A673 (cell line): ENCODE results near the gene ABI3. TPM values are rescaled to one million over a fixed set of nuclear protein-coding genes. Genes with fewer than 3 reads are reported as not detected.

Experiments
- BruUV-seq: library from RNA; stranded (reverse); fragments of 400-500 nt; replicated peaks from 2 replicates; lab custom pipeline; 2021; lab: Mats Ljungman, UMichigan
- CTCF ChIA-PET: fragments of 300-600 bp; sonication (Branson Sonifier 250); formaldehyde crosslinking; loops from one replicate; lab custom pipeline; 2022; ENCODE audit warnings: antibody characterized with exemption; lab: Charles Lee
- POLR2A ChIA-PET: fragments of 300-600 bp; sonication (Branson Sonifier 250); formaldehyde crosslinking; loops from one replicate; lab custom pipeline; 2022; ENCODE audit warnings: antibody characterized with exemption; ENCODE audit not compliant: low non-redundant PET; lab: Charles Lee
- DNase-seq: peaks from one replicate; pipeline ENCODE4 v3.0.0-alpha.2; 2015; ENCODE audit warnings: low spot score
- H3K27ac ChIP-seq: fragments of 200-600 bp; sonication (generic); 2 replicates; pipeline ENCODE4 v1.5.1; 2016; ENCODE audit warnings: mixed run types, low read depth, mild to moderate bottlenecking, mixed read lengths, antibody characterized with exemption, low read length; ENCODE audit not compliant: poor library complexity, severe bottlenecking
- H3K27me3 ChIP-seq: fragments of 200-600 bp; sonication (generic); replicated peaks from 2 replicates; pipeline ENCODE4 v1.6.1; 2017; ENCODE audit warnings: mixed run types, low read depth, mild to moderate bottlenecking, mixed read lengths, antibody characterized with exemption, low read length; ENCODE audit not compliant: insufficient read depth, poor library complexity
- H3K36me3 ChIP-seq: fragments of 200-600 bp; sonication (generic); 2 replicates; pipeline ENCODE4 v1.6.1; 2016; ENCODE audit warnings: mixed run types, mild to moderate bottlenecking, mixed read lengths, antibody characterized with exemption, low read length; ENCODE audit not compliant: insufficient read depth, poor library complexity, severe bottlenecking
- H3K4me1 ChIP-seq: fragments of 200-600 bp; sonication (generic); 2 replicates; pipeline ENCODE4 v1.6.1; 2017; ENCODE audit warnings: mixed run types, mild to moderate bottlenecking, mixed read lengths, antibody characterized with exemption, low read length; ENCODE audit not compliant: insufficient read depth, poor library complexity, severe bottlenecking
- H3K4me3 ChIP-seq: fragments of 200-600 bp; sonication (generic); 2 replicates; pipeline ENCODE4 v1.5.1; 2016; ENCODE audit warnings: low read depth, mixed run types, mild to moderate bottlenecking, mixed read lengths, low read length; ENCODE audit not compliant: poor library complexity, severe bottlenecking
- H3K9me3 ChIP-seq: fragments of 200-600 bp; sonication (generic); 2 replicates; pipeline ENCODE4 v1.6.1; 2016; ENCODE audit warnings: mixed run types, low read depth, mild to moderate bottlenecking, mixed read lengths, antibody characterized with exemption, low read length; ENCODE audit not compliant: poor library complexity, severe bottlenecking
- EZH2 ChIP-seq: fragments of 200-600 bp; sonication (generic); IDR thresholded peaks from 2 replicates; pipeline ENCODE4 v1.6.1; 2017; ENCODE audit warnings: borderline replicate concordance, low read depth, mild to moderate bottlenecking, mixed read lengths, antibody characterized with exemption, low read length; ENCODE audit not compliant: poor library complexity, severe bottlenecking
- intact Hi-C: fragments of 100-400 bp; cut with micrococcal nuclease; formaldehyde crosslinking; loops from one replicate; pipeline ENCODE4 v1.10.0; 2022; ENCODE audit not compliant: unreplicated experiment
- total RNA-seq: library from RNA; stranded (reverse); gene quantifications from 2 replicates; pipeline ENCODE4 v1.2.3, GENCODE V29; 2021
- TF ChIP-seq, protein P1 (sequence below): fragments of 300-800, 200-600 bp; sonication (generic); conservative IDR thresholded peaks from 2 replicates; pipeline ENCODE4 v1.5.1; 2017; ENCODE audit warnings: low read depth, mild to moderate bottlenecking, antibody characterized with exemption, low read length, moderate library complexity, mixed read lengths

The ABI3 gene
- total RNA-seq, 1 experiment from 2014 or later, result 9.7 TPM

DNA sequence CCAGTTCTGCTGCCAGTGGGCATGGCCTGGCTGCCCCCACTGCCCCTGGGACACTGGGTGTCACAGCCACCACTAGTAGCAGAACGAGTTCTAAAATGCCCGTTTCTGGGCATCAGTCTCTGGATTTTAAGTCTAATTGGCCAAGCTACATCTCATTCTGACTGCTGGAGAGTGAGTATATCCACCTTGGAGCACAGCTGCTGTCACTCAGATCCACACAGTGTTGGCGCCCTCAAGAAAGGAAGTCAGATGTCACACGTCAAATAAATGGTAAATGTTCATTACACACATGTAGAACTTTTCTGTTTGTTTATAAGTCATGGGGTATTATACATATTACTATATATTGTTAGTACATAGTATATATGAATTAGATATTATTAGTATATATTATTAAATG is 19.6 kb upstream of the ABI3 start:
- BruUV-seq, result no TSS peak
- ChIA-PET POLR2A (no interaction called here), CTCF (no interaction called here)
- peak; percentile 18 for DNase-seq
- intact Hi-C loops, result loop anchor here (5.0 to 10.0 kb wide), 2 partner anchors 36 to 286 kb away; partner anchors contain the start of gene UBE2Z
- Histone ChIP-seq H3K4me1 (peaks cover 11% of the 10 kb centered on the region), H3K36me3 (no peaks in the 10 kb centered on the region), H3K27me3 (no peaks in the 10 kb centered on the region), H3K4me3 (peak overlapping the region; percentile 82), H3K27ac (no peak overlapping the region), H3K9me3 (no peaks in the 10 kb centered on the region)
- TF ChIP-seq, protein P1, sequence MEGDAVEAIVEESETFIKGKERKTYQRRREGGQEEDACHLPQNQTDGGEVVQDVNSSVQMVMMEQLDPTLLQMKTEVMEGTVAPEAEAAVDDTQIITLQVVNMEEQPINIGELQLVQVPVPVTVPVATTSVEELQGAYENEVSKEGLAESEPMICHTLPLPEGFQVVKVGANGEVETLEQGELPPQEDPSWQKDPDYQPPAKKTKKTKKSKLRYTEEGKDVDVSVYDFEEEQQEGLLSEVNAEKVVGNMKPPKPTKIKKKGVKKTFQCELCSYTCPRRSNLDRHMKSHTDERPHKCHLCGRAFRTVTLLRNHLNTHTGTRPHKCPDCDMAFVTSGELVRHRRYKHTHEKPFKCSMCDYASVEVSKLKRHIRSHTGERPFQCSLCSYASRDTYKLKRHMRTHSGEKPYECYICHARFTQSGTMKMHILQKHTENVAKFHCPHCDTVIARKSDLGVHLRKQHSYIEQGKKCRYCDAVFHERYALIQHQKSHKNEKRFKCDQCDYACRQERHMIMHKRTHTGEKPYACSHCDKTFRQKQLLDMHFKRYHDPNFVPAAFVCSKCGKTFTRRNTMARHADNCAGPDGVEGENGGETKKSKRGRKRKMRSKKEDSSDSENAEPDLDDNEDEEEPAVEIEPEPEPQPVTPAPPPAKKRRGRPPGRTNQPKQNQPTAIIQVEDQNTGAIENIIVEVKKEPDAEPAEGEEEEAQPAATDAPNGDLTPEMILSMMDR, result no peak
- TF ChIP-seq EZH2, result no peak

DNA sequence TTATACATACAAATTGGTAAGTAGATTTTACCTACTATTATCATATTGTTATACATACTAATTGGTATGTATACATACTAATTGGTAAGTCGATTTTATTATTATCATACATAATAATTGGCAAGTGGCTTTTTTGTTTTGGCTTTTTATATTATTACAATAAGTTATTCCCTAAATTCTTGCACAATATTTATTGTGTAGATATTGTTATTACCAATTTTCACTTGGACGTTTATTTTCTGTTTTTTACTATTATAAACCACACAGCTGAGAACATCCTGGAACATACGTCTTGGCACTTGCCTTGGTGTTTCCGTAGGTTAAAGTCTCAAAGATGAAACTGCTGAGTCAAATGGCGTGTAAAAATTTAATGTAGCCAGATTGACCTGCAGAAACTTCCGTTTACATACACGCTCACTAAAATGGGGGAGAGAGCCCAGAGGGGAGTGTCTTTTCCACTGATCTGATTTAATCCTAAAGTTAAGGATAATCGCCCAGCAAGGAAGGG is 19.0 kb upstream of the ABI3 start:
- TF ChIP-seq, protein P1, result no peak
- TF ChIP-seq EZH2, result no peak
- Histone ChIP-seq H3K4me1 (peaks cover 11% of the 10 kb centered on the region), H3K36me3 (no peaks in the 10 kb centered on the region), H3K4me3 (peak overlapping the region; percentile 82), H3K27ac (peak overlapping the region; percentile 99), H3K9me3 (no peaks in the 10 kb centered on the region), H3K27me3 (no peaks in the 10 kb centered on the region)
- intact Hi-C loops, result loop anchor here (5.0 to 10.0 kb wide), 2 partner anchors 36 to 287 kb away; partner anchors contain the start of gene UBE2Z
- ChIA-PET CTCF (interaction anchor here (0.6 kb wide), 1 partner anchor 81 kb away, joined by 9 read pairs; no protein-coding TSS in a partner anchor), POLR2A (no interaction called here)
- no peak for DNase-seq
- no TSS peak for BruUV-seq

DNA sequence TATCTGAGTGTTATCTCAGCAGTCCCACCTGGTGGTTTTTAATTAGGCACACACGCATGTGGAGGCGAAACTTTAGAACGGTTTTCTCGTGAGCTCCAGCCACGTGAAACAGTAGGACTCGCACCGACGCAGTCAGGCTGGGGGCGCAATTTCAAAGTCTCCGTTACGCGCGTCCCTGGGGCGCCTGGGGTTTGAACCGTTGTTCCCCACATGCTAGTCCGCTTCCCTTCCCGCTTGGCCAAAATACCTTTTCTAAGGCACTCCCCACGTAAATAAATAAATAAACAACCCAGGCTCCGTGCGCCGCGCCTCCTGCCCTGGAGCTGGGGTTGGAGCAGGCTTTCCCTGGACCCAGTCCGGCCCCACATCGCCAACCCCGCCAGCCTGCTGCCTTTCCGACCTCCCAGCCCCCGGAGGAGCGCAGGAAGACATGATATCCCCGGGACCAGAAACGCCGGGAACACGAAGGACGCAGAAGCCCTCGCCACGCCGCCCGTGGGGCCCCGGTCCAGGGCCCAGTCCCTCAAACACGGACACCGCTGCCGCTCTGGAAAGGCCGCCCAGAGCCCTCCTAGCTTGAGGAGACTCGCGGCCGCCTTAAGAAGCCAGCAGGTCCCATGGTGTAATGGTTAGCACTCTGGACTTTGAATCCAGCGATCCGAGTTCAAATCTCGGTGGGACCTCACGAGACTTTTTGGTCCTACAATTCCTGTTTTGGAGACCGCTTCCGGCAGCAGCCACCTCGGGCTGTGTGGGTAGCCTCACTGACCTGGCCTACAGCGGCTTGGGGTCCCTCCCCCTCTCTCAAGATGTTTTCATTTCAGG is 18.4 kb upstream of the ABI3 start:
- H3K4me3 ChIP-seq, result peak overlapping the region; percentile 82
- no peaks in the 10 kb centered on the region for H3K27me3 ChIP-seq
- no peaks in the 10 kb centered on the region for H3K36me3 ChIP-seq
- peak overlapping the region; percentile 99 for H3K27ac ChIP-seq
- no TSS peak for BruUV-seq
- TF ChIP-seq, protein P1, result peak; percentile 60
- no peak for TF ChIP-seq EZH2
- intact Hi-C loops, result loop anchor here (5.0 to 10.0 kb wide), 2 partner anchors 35 to 287 kb away; partner anchors contain the start of gene UBE2Z
- CTCF ChIA-PET, result interaction anchor here (0.6 kb wide), 1 partner anchor 81 kb away, joined by 9 read pairs; no protein-coding TSS in a partner anchor
- peak; percentile 94 for DNase-seq
- POLR2A ChIA-PET, result interaction anchor here (0.6 kb wide), 1 partner anchor 13 kb away, joined by 4 read pairs; no protein-coding TSS in a partner anchor
- no peaks in the 10 kb centered on the region for H3K9me3 ChIP-seq
- peaks cover 11% of the 10 kb centered on the region for H3K4me1 ChIP-seq
